ENCODE data around the gene NINJ1.

Gene NINJ1

DNA sequence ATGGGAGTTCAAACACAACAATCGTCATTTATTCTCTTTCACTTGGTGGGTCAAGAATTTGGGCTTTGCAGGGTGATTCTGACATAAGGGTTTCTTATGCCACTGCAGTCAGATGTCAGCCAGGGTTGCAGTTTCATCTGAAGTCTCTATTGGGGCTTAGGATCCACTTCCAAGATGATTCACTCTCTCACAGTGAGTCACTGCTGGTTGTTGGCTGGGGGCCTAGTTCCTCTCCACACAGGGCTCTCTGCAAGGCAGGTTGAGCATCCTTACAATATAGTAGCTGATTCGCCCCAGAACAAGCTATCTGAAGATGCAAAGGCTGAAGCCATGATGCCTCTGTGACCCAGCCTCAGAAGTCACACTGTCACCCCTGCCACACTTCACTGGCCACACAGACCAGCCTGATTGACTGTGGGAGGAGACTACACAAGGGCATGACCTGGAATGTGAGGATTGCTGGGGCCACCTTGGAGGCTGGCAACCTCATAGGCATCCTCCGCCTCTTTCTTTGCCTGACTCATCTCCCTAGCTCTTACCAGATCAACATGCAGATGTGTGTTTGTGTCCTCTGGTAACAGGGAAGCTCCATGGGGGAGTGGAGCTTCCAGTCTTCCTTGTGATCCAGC is 42.5 kb downstream of the NINJ1 start:
- Histone ChIP-seq H3K4me3 (ENCODE audit: low read length) (no peak overlapping the region), H3K27me3 (ENCODE audit: control insufficient read depth, insufficient read depth, low read length) (no peaks in the 10 kb centered on the region)

DNA sequence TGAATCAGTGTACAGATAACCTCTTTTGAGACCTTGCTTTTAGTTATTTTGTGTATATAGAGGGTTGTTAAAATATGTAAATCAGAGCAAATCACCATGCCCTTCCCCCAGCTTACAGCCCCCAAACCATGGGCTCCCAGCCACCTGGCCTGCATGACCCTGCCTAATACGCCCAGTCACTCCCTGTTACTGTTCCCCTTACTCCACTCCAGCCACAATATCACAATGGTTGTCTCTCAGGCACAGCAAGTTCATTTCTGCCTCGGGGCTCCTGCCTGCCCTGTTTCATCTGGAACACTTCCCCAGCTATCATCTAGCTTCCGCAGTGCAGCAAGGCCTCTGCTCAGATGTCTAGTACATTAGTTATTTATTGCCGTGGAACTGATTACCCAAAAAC is 43.0 kb downstream of the NINJ1 start:
- H3K9ac ChIP-seq (ENCODE audit: low read length) = no peak overlapping the region
- no peaks in the 10 kb centered on the region for H3K27me3 ChIP-seq (ENCODE audit: control insufficient read depth, insufficient read depth, low read length)
- peaks cover 28% of the 10 kb centered on the region for H3K4me1 ChIP-seq (ENCODE audit: control insufficient read depth, insufficient read depth, low read length)
- H3K36me3 ChIP-seq (ENCODE audit: control insufficient read depth, insufficient read depth, low read length) = no peaks in the 10 kb centered on the region
- H3K9me3 ChIP-seq (ENCODE audit: control insufficient read depth, low read length) = no peaks in the 10 kb centered on the region
- no peak overlapping the region for H3K4me3 ChIP-seq (ENCODE audit: low read length)

More for the DNA sequence above, 42.5 kb downstream of the NINJ1 start:
- Histone ChIP-seq H3K36me3 (ENCODE audit: control insufficient read depth, insufficient read depth, low read length) (no peaks in the 10 kb centered on the region), H3K4me1 (ENCODE audit: control insufficient read depth, insufficient read depth, low read length) (peaks cover 27% of the 10 kb centered on the region), H3K9ac (ENCODE audit: low read length) (no peak overlapping the region), H3K9me3 (ENCODE audit: control insufficient read depth, low read length) (no peaks in the 10 kb centered on the region)

DNA sequence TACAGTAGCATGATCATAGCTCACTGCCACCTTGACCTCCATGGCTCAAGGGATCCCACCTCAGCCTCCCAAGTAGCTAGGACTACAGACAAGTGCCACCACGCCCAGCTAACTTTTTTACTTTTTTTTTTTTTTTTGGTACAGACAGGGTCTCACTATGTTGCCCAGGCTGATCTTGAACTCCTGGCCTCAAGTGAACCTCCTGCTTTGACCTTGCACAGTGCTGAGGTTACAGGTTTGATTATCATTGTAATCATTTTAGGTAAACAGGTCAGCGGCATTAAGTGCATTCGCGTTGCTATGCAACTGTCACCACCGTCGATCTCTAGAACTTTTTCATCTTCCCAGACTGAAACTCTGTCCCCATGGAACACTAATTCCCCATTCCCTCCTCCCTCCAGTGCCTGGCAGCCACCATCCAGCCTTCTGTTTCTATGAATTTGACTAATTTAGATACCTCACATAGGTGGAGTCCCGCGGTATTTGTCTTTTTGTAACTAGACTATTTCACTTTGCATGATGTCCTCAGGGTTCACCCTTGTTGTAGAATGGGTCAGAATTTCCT is 43.9 kb downstream of the NINJ1 start:
- Histone ChIP-seq H3K9me3 (ENCODE audit: control insufficient read depth, low read length) (no peaks in the 10 kb centered on the region), H3K9ac (ENCODE audit: low read length) (no peak overlapping the region), H3K27me3 (ENCODE audit: control insufficient read depth, insufficient read depth, low read length) (no peaks in the 10 kb centered on the region)

DNA sequence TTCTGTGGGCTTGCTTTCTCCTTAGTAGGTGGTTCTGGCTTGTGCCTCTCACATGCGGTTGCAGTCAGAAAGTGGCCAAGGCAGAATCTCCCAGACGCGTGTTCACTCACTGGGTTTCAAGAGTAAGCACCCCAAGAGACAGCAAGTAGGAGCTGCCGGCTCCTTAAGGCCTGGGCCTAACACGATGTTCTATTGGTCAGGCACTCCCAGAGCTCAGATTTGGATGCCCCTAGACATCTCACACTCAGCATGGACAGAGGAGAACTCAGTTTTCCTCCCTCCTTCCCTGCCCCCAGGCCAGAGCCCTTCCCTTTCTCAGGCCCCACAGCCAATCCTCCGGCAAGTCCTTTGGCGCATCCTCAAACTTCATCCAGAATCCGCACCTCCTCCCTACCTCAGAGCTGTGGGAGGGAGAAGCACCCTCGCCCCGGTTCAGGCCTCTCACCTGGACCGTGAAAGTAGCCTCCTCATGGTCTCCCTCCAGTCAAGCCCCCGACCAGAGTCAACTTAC is 44.5 kb downstream of the NINJ1 start:
- H3K36me3 ChIP-seq (ENCODE audit: control insufficient read depth, insufficient read depth, low read length) = no peaks in the 10 kb centered on the region
- H3K4me1 ChIP-seq (ENCODE audit: control insufficient read depth, insufficient read depth, low read length) = peaks cover 21% of the 10 kb centered on the region

More for the DNA sequence above, 43.9 kb downstream of the NINJ1 start:
- H3K36me3 ChIP-seq (ENCODE audit: control insufficient read depth, insufficient read depth, low read length) = no peaks in the 10 kb centered on the region
- H3K4me1 ChIP-seq (ENCODE audit: control insufficient read depth, insufficient read depth, low read length) = peaks cover 27% of the 10 kb centered on the region
- no peak overlapping the region for H3K4me3 ChIP-seq (ENCODE audit: low read length)

GRCh38 chr9:93089024-93089423 is 45.0 kb downstream of the NINJ1 start:
- Histone ChIP-seq H3K27me3 (ENCODE audit: control insufficient read depth, insufficient read depth, low read length) (no peaks in the 10 kb centered on the region), H3K36me3 (ENCODE audit: control insufficient read depth, insufficient read depth, low read length) (no peaks in the 10 kb centered on the region), H3K9ac (ENCODE audit: low read length) (no peak overlapping the region)

More for the DNA sequence above, 44.5 kb downstream of the NINJ1 start:
- Histone ChIP-seq H3K9me3 (ENCODE audit: control insufficient read depth, low read length) (no peaks in the 10 kb centered on the region), H3K27me3 (ENCODE audit: control insufficient read depth, insufficient read depth, low read length) (no peaks in the 10 kb centered on the region), H3K4me3 (ENCODE audit: low read length) (no peak overlapping the region), H3K9ac (ENCODE audit: low read length) (no peak overlapping the region)

DNA sequence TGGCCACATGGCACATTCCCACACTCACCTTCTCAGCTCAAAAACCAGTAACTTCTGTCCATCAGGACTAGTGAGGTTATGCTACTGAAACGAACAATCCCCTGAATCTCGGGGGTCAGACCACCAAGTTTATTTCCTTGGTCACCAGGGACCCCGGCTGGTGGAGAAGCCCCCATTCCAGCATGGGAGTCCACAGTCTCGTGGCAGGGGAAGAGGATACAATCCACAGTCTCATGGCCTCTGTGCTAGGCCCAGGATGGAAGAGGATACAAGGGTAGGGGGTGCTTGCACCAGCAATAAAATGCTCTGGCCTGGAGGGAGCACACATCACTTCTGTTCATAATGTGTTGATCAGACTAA is 45.4 kb downstream of the NINJ1 start:
- Histone ChIP-seq H3K36me3 (ENCODE audit: control insufficient read depth, insufficient read depth, low read length) (no peaks in the 10 kb centered on the region), H3K4me3 (ENCODE audit: low read length) (no peak overlapping the region), H3K9ac (ENCODE audit: low read length) (no peak overlapping the region), H3K27me3 (ENCODE audit: control insufficient read depth, insufficient read depth, low read length) (no peaks in the 10 kb centered on the region), H3K9me3 (ENCODE audit: control insufficient read depth, low read length) (no peaks in the 10 kb centered on the region), H3K4me1 (ENCODE audit: control insufficient read depth, insufficient read depth, low read length) (peaks cover 15% of the 10 kb centered on the region)

More at GRCh38 chr9:93089024-93089423, 45.0 kb downstream of the NINJ1 start:
- Histone ChIP-seq H3K4me3 (ENCODE audit: low read length) (no peak overlapping the region), H3K9me3 (ENCODE audit: control insufficient read depth, low read length) (no peaks in the 10 kb centered on the region), H3K4me1 (ENCODE audit: control insufficient read depth, insufficient read depth, low read length) (peaks cover 19% of the 10 kb centered on the region)

DNA sequence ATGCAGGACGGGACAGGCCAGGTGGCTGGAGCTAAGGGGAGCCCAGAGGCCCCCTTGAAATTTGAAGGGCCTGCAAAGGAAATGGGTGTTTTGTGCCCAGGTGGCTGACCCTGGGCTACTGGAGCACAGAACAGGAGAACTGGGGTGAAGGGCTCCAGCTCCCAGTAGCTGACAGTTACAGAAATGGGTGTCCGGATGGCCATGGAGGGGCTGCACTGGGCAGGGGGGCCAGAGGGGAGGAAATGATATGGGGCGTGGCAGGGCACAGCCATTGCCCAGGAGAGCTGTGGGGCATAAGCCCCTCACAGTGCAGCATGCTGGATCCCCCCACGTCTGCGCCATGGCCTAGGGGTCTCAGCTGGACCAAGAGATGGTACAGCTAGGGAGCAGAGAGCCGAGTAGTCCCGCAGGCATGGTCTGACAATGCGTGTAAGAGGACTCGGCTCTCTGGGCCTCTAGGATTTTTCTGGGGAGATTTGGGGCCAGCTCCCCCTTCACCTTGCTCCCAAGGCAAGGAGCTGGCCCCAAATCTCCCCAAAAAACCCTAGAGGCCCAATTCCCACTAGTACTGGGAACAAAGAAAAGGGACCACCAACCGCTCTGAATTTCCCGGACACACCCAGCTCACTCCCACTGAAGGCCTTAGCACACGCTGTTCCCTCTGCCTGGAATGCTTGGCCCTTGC is 45.9 kb downstream of the NINJ1 start:
- no peaks in the 10 kb centered on the region for H3K27me3 ChIP-seq (ENCODE audit: control insufficient read depth, insufficient read depth, low read length)
- no peak overlapping the region for H3K4me3 ChIP-seq (ENCODE audit: low read length)
- H3K9ac ChIP-seq (ENCODE audit: low read length) = no peak overlapping the region
- H3K4me1 ChIP-seq (ENCODE audit: control insufficient read depth, insufficient read depth, low read length) = peaks cover 10% of the 10 kb centered on the region
- H3K9me3 ChIP-seq (ENCODE audit: control insufficient read depth, low read length) = no peaks in the 10 kb centered on the region
- H3K36me3 ChIP-seq (ENCODE audit: control insufficient read depth, insufficient read depth, low read length) = no peaks in the 10 kb centered on the region

GRCh38 chr9:93086447-93087224 is 47.4 kb downstream of the NINJ1 start:
- H3K9me3 ChIP-seq (ENCODE audit: control insufficient read depth, low read length) = no peaks in the 10 kb centered on the region
- peaks cover 8% of the 10 kb centered on the region for H3K4me1 ChIP-seq (ENCODE audit: control insufficient read depth, insufficient read depth, low read length)
- no peaks in the 10 kb centered on the region for H3K36me3 ChIP-seq (ENCODE audit: control insufficient read depth, insufficient read depth, low read length)
- H3K27me3 ChIP-seq (ENCODE audit: control insufficient read depth, insufficient read depth, low read length) = no peaks in the 10 kb centered on the region
- no peak overlapping the region for H3K4me3 ChIP-seq (ENCODE audit: low read length)
- H3K9ac ChIP-seq (ENCODE audit: low read length) = no peak overlapping the region

- H3K9me3 ChIP-seq (ENCODE audit: control insufficient read depth, low read length) = no peaks in the 10 kb centered on the region
- no peaks in the 10 kb centered on the region for H3K27me3 ChIP-seq (ENCODE audit: control insufficient read depth, insufficient read depth, low read length)
- no peak overlapping the region for H3K9ac ChIP-seq (ENCODE audit: low read length)
- H3K4me1 ChIP-seq (ENCODE audit: control insufficient read depth, insufficient read depth, low read length) = peaks cover 8% of the 10 kb centered on the region
- H3K36me3 ChIP-seq (ENCODE audit: control insufficient read depth, insufficient read depth, low read length) = no peaks in the 10 kb centered on the region
- no peak overlapping the region for H3K4me3 ChIP-seq (ENCODE audit: low read length)
Measured at GRCh38 chr9:93085676-93086075, 48.4 kb downstream of the NINJ1 start.

DNA sequence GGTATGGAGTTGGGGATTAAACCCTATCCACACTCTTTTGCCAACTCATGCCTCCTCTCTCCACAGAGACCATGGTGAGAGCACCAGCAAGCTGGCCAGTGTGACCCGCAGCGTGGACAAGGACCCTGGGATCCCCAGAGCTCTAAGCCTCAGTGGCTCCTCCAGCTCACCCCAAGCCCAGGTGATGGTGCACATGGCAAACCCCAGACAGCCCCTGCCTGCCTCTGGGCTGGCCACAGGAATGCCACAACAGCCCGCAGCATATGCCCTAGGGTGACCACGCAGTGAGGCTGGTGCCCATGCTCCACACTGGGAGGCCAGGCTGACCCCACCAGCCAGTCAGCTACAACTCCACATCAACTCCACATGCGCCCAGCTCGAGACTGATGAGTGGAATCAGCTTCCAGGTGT is 49.6 kb downstream of the NINJ1 start:
- H3K27me3 ChIP-seq (ENCODE audit: control insufficient read depth, insufficient read depth, low read length) = no peaks in the 10 kb centered on the region
- H3K4me3 ChIP-seq (ENCODE audit: low read length) = no peak overlapping the region
- H3K9ac ChIP-seq (ENCODE audit: low read length) = no peak overlapping the region
- no peaks in the 10 kb centered on the region for H3K36me3 ChIP-seq (ENCODE audit: control insufficient read depth, insufficient read depth, low read length)
- H3K4me1 ChIP-seq (ENCODE audit: control insufficient read depth, insufficient read depth, low read length) = peaks cover 8% of the 10 kb centered on the region
- H3K9me3 ChIP-seq (ENCODE audit: control insufficient read depth, low read length) = no peaks in the 10 kb centered on the region

DNA sequence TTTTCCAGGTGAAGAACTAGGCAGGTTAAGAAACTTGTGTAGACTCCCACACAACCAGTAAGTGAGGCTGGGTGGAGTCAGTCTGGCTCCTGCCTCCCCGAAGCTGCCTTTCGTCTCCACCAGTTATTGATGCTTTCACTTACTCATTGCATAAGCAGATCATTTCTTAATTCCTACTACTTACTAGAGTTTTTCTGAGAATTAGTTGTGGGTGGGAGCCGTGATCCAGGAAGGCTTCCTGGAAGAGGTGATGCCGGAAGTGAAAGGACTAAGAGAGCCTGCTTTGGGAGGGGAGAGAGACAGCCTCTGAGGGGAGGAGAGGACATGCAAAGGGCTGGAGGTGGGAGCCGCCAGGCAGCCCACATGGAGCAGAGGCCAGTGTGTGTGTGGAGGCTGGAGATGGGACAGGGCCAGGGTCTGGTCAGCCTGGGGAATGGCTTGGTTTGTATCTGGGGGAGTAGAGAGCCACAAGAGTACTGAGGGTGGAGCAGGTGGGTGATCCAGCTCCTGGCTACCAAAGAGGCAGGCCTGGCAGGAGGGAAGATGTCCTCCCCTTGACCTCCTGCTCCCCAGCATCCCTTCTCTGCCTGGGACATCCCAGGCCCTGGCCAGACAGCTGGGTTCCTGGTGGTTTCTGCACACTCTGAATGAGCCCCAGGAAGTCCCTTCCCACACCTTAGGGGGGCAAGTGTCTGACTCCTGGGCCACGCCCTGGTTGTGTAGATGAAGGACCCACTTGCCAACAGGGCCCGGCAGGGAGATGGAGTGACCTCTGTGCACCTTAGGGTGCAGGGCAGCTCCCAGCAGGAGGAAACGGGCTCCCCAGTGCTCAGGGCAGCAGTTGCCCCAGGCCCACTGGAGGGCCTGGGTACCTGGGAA is 50.2 kb downstream of the NINJ1 start:
- Histone ChIP-seq H3K4me3 (ENCODE audit: low read length) (no peak overlapping the region), H3K27me3 (ENCODE audit: control insufficient read depth, insufficient read depth, low read length) (no peaks in the 10 kb centered on the region), H3K36me3 (ENCODE audit: control insufficient read depth, insufficient read depth, low read length) (no peaks in the 10 kb centered on the region), H3K9ac (ENCODE audit: low read length) (no peak overlapping the region), H3K9me3 (ENCODE audit: control insufficient read depth, low read length) (no peaks in the 10 kb centered on the region), H3K4me1 (ENCODE audit: control insufficient read depth, insufficient read depth, low read length) (peaks cover 8% of the 10 kb centered on the region)

Measured in mucosa of stomach (tissue), 1 donor.